C4-2B (cell line): Measurements from ENCODE around the gene NR6A1.

Source experiments
- ZFX ChIP-seq: fragments of 450-650 bp; IDR thresholded peaks from 2 replicates; pipeline ENCODE4 v1.6.1; 2017
- TF ChIP-seq, protein P1 (sequence below): fragments of 450-650 bp; conservative IDR thresholded peaks from 2 replicates; pipeline ENCODE4 v1.5.1; 2017; ENCODE audit warnings: mild to moderate bottlenecking

DNA sequence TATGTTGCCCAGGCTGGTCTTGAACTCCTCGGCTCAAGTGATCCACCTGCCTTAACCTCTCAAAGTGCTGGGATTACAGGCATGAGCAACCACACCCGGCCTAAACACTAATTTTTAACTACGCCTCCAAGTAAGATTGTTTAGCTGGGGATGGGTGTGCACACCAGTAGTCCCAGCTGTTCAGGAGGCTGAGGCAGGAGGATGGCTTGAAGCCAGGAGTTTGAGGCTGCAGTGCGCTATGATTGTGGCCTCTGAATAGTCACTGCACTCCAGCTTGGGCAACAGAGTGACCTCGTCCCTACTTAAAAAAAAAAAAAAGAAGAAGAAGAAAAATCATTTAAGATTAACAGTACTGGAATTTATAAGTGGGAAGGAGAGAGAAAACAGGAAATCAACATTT, 173.1 kb downstream of the NR6A1 start:
- TF ChIP-seq, protein P1, sequence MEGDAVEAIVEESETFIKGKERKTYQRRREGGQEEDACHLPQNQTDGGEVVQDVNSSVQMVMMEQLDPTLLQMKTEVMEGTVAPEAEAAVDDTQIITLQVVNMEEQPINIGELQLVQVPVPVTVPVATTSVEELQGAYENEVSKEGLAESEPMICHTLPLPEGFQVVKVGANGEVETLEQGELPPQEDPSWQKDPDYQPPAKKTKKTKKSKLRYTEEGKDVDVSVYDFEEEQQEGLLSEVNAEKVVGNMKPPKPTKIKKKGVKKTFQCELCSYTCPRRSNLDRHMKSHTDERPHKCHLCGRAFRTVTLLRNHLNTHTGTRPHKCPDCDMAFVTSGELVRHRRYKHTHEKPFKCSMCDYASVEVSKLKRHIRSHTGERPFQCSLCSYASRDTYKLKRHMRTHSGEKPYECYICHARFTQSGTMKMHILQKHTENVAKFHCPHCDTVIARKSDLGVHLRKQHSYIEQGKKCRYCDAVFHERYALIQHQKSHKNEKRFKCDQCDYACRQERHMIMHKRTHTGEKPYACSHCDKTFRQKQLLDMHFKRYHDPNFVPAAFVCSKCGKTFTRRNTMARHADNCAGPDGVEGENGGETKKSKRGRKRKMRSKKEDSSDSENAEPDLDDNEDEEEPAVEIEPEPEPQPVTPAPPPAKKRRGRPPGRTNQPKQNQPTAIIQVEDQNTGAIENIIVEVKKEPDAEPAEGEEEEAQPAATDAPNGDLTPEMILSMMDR = no peak
- TF ChIP-seq ZFX = no peak
